Left lung (tissue), 10 donors: Measurements from ENCODE around the gene KLHL28. TPM values are rescaled to one million over a fixed set of nuclear protein-coding genes. Genes with fewer than 3 reads are reported as not detected.

ENCODE experiments used
- ATAC-seq: fragments of 200-7000 bp; cut with Tn5 transposase; one replicate; pipeline ENCODE4 v1.9.1; 2020; ENCODE audit warnings: moderate library complexity
- DNase-seq, 4 donors: peaks; one replicate each; pipeline ENCODE4 v3.0.0-alpha.2; 2013 to 2020
- H3K27ac ChIP-seq, 2 donors: fragments of 200-600 bp; sonication (generic) in 1 of 2; one replicate each; pipeline versions ENCODE4 v1.5.0 to v1.8.0; 2020 to 2021
- H3K27me3 ChIP-seq, 2 donors: fragments of 200-600 bp; sonication (generic) in 1 of 2; one replicate each; pipeline versions ENCODE4 v1.5.0 to v1.8.0; 2020 to 2021
- H3K36me3 ChIP-seq, 2 donors: fragments of 200-600 bp; sonication (generic) in 1 of 2; one replicate each; pipeline versions ENCODE4 v1.5.0 to v1.8.0; 2020 to 2021
- H3K4me1 ChIP-seq, 2 donors: fragments of 200-600 bp; one replicate each; pipeline ENCODE4 v1.8.0; 2021
- H3K4me3 ChIP-seq, 2 donors: fragments of 200-600 bp; sonication (generic) in 1 of 2; one replicate each; pipeline versions ENCODE4 v1.5.0 to v1.8.0; 2020 to 2021; ENCODE audit warnings: mild to moderate bottlenecking in 1 of 2
- H3K9me3 ChIP-seq, 2 donors: fragments of 200-600 bp; sonication (generic) in 1 of 2; one replicate each; pipeline versions ENCODE4 v1.5.0 to v1.8.0; 2020 to 2021
- intact Hi-C, 2 donors: fragments of 100-400 bp; cut with DNase I; formaldehyde crosslinking; loops; one replicate each; pipeline versions ENCODE4 v1.11.2 to v1.14.2; 2022
- polyA plus RNA-seq, 6 donors: library from polyadenylated mRNA; unstranded; fragments of 120-200 nt; gene quantifications; one replicate each; pipeline ENCODE4 v1.2.1, GENCODE V29; 2013; ENCODE audit not compliant: insufficient read length in 6 of 6
- total RNA-seq, 2 donors: library from RNA; stranded (reverse); fragmentation: NEBNext Ultra II Directional; extraction: Animal tissue kit (Norgen Biotek cat#: 25700); gene quantifications; one replicate each; pipeline ENCODE4 v1.2.1, GENCODE V29; 2021
- TF ChIP-seq, protein P1 (sequence below), 2 donors: fragments of 200-600 bp; sonication (generic) in 1 of 2; IDR thresholded peaks; one replicate each; pipeline versions ENCODE4 v1.5.0 to v1.8.0; 2021; ENCODE audit warnings: antibody characterized with exemption in 2 of 2
- donor health status: DM: no; HTN: yes; CAD: no.
- donor health status: DM: no; HTN: no; CAD: no.

The KLHL28 gene
- total and polyA plus RNA-seq, 8 donors = 14.7 to 22.1 (median 17.8) TPM

DNA sequence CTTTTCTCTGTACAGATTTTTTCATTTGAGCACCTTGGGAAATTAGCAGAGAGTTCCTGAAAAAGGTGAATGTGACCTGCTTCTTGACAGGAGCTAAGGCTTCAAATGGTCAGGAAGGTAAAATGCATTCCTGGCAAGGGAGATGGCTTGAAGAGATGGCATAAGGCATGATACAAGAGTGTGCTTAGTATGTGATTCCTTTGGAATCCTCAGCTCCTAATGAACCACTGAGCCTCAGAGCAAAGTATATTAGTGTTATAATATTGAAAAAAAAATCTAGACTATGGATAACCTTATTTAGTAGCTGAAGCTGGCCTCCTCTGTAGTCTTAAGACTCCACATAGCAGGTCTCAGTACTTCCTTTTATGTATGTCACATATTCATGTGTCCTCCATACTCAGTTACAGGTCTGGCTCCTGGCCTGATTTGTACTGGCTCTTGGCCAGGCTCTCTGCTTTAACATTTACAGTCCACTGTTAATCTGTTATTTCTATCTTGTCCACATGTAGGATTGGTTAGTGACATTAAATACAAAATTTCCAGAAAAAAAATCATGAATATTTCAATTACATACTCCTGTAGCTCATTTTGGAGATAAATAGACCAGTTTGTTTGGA lies 18.1 kb upstream of the KLHL28 start:
- Histone ChIP-seq H3K27me3 (no peaks in the 10 kb centered on the region), H3K27ac (no peak overlapping the region), H3K4me3 (no peak overlapping the region), H3K36me3 (no peaks in the 10 kb centered on the region), H3K9me3 (no peaks in the 10 kb centered on the region), H3K4me1 (peaks cover 0 to 5% of the 10 kb centered on the region in 2 donors)
- DNase-seq (peak in 1 of 4 donors; percentile 37), ATAC-seq (no peak)
- intact Hi-C loops = no loop called here
- TF ChIP-seq, protein P1, sequence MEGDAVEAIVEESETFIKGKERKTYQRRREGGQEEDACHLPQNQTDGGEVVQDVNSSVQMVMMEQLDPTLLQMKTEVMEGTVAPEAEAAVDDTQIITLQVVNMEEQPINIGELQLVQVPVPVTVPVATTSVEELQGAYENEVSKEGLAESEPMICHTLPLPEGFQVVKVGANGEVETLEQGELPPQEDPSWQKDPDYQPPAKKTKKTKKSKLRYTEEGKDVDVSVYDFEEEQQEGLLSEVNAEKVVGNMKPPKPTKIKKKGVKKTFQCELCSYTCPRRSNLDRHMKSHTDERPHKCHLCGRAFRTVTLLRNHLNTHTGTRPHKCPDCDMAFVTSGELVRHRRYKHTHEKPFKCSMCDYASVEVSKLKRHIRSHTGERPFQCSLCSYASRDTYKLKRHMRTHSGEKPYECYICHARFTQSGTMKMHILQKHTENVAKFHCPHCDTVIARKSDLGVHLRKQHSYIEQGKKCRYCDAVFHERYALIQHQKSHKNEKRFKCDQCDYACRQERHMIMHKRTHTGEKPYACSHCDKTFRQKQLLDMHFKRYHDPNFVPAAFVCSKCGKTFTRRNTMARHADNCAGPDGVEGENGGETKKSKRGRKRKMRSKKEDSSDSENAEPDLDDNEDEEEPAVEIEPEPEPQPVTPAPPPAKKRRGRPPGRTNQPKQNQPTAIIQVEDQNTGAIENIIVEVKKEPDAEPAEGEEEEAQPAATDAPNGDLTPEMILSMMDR (IDR thresholded peaks at IDR 0.05) = no peak

DNA sequence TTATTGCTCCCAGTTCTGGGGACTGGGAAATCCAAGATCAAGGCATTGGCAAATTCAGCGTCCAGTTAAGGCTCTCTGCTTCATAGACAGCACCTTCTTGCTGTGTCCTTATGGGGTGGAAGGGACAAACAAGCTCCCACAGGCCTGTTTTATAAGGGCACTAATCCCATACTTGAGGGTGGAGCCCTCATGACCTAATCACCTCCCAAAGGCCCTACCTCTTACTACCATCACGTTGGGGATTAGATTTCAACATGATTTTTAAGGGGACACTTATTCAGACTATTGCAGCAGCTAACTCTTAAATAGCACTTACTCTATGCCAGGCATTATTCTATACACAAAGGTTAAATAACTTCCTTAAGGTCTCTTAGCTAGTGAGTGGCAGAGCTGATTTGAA lies 17.5 kb upstream of the KLHL28 start:
- TF ChIP-seq, protein P1 (IDR thresholded peaks at IDR 0.05) = no peak
- Histone ChIP-seq H3K4me3 (no peak overlapping the region), H3K9me3 (no peaks in the 10 kb centered on the region), H3K36me3 (no peaks in the 10 kb centered on the region), H3K27ac (no peak overlapping the region), H3K27me3 (no peaks in the 10 kb centered on the region), H3K4me1 (peaks cover 0 to 5% of the 10 kb centered on the region in 2 donors)
- intact Hi-C loops = no loop called here
- DNase-seq (no peak), ATAC-seq (no peak)

DNA sequence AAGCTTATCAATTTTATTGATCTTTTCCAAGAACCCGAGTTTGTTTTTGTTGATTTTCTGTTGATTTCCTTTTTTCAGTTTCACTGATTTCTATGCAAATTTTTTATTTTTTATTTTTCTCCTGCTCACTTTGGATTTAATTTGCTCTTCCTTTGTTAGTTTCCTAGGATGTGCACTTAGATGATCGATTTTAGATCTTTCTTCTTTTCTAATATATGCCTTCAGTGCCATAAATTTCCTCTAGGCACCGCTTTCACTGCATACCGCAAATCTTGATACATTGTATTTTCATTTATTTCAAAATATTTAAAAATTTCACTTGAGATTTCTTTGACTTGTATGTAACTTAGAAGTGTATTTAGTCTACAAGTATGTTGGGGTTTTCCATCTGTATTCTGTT lies 9.7 kb upstream of the KLHL28 start:
- H3K4me3 ChIP-seq = no peak overlapping the region
- TF ChIP-seq, protein P1 (IDR thresholded peaks at IDR 0.05) = no peak
- DNase-seq (no peak), ATAC-seq (no peak)
- H3K27me3 ChIP-seq = no peaks in the 10 kb centered on the region
- no peaks in the 10 kb centered on the region for H3K36me3 ChIP-seq
- H3K9me3 ChIP-seq = peaks cover 0 to 2% of the 10 kb centered on the region in 2 donors
- peaks cover 9 to 21% of the 10 kb centered on the region in 2 donors for H3K4me1 ChIP-seq
- no peak overlapping the region for H3K27ac ChIP-seq
- intact Hi-C loops = no loop called here

DNA sequence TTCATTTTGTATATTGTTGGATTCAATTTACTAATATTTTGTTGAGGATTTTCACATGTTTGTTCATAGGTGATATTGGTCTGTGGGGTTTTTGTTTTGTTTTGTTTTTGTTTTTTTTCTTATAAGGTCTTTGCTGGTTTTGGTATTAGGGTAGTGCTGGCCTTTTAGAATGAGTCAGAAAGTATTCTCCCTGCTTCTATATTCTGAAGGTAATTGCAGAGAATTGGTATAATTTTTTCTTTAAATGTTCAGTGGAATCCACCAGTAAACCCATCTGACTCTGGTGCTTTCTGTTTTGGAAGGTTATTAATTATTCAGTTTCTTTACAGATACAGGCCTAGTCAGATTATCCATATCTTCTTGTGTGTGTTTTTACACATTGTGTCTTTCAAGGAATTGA lies 9.2 kb upstream of the KLHL28 start:
- H3K27me3 ChIP-seq = no peaks in the 10 kb centered on the region
- DNase-seq (no peak), ATAC-seq (no peak)
- no peak overlapping the region for H3K27ac ChIP-seq
- intact Hi-C loops = no loop called here
- H3K36me3 ChIP-seq = no peaks in the 10 kb centered on the region
- TF ChIP-seq, protein P1 (IDR thresholded peaks at IDR 0.05) = no peak
- no peak overlapping the region for H3K4me3 ChIP-seq
- H3K4me1 ChIP-seq = peaks cover 9 to 26% of the 10 kb centered on the region in 2 donors
- H3K9me3 ChIP-seq = peaks cover 0 to 2% of the 10 kb centered on the region in 2 donors

DNA sequence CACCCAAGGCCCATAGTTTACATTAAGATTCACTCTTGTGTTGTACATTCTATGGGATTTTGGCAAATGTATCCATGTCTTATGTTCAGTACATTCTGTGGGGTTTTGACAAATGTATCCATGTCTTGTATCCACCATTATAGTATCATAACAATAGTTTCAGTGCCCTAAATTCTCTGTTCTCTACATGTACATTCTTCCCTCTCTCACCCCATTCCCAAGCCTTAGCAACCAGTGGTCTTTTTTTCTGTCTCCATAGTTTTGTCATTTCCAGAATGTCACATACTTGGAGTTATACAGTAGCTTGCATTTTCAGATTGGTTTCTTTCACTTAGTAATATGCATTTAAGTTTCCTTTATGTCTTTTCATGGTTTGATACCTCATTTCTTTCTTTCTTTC lies 7.0 kb upstream of the KLHL28 start:
- ATAC-seq = no peak
- intact Hi-C loops = no loop called here

More for the DNA sequence above, 7.0 kb upstream of the KLHL28 start:
- peaks cover 13 to 48% of the 10 kb centered on the region in 2 donors for H3K4me1 ChIP-seq
- no peak overlapping the region for H3K4me3 ChIP-seq
- DNase-seq = no peak
- no peaks in the 10 kb centered on the region for H3K27me3 ChIP-seq
- no peaks in the 10 kb centered on the region for H3K36me3 ChIP-seq
- no peak overlapping the region for H3K27ac ChIP-seq
- TF ChIP-seq, protein P1 (IDR thresholded peaks at IDR 0.05) = no peak
- peaks cover 0 to 2% of the 10 kb centered on the region in 2 donors for H3K9me3 ChIP-seq
